PC-3 (cell line): Measurements from ENCODE around the gene CTRB1. TPM values are rescaled to one million over a fixed set of nuclear protein-coding genes. Genes with fewer than 3 reads are reported as not detected.
A peak's percentile ranks its signal among the peaks of the same experiment; 100 is the strongest.
"Not testable (repeated sequence)": the region's sequence is repeated elsewhere in the genome, so short reads cannot be mapped to it uniquely, and the experiment has no call there.

Experiments used
- ATAC-seq: fragments of 200-7000 bp; cut with Tn5 transposase; 2 replicates; pipeline ENCODE4 v1.9.1; 2020; ENCODE audit warnings: mild to moderate bottlenecking, moderate library complexity
- BruUV-seq: library from RNA; stranded (reverse); fragments of 400-500 nt; replicated peaks from 2 replicates; lab custom pipeline; 2021; lab: Mats Ljungman, UMichigan
- CTCF ChIA-PET: fragments of 300-600 bp; sonication (Branson Sonifier 250); formaldehyde crosslinking; loops from one replicate; lab custom pipeline; 2022; ENCODE audit warnings: antibody characterized with exemption; lab: Charles Lee
- POLR2A ChIA-PET: fragments of 300-600 bp; sonication (Branson Sonifier 250); formaldehyde crosslinking; loops from one replicate; lab custom pipeline; 2022; ENCODE audit warnings: antibody characterized with exemption; ENCODE audit not compliant: unreplicated experiment; lab: Charles Lee
- DNase-seq: peaks from one replicate; pipeline ENCODE4 v3.0.0-alpha.2; 2015
- H2AFZ ChIP-seq: fragments of 300-600 bp; sonication (generic); 2 replicates; pipeline ENCODE4 v1.6.0; 2016; ENCODE audit warnings: antibody characterized with exemption, low read length
- H3F3A ChIP-seq: fragments of 300-600 bp; sonication (generic); one replicate; pipeline ENCODE4 v1.6.0; 2017; ENCODE audit warnings: antibody characterized with exemption, low read length, control low read depth, mild to moderate bottlenecking; ENCODE audit not compliant: unreplicated experiment
- H3K27ac ChIP-seq: fragments of 300-600 bp; sonication (generic); 2 replicates; pipeline ENCODE4 v1.5.1; 2016; ENCODE audit warnings: mild to moderate bottlenecking, low read length
- H3K27me3 ChIP-seq: fragments of 300-600 bp; sonication (generic); 2 replicates; pipeline ENCODE4 v1.6.1; 2016; ENCODE audit warnings: low read length, mixed read lengths
- H3K36me3 ChIP-seq: fragments of 300-600 bp; sonication (generic); 2 replicates; pipeline ENCODE4 v1.6.1; 2016; ENCODE audit warnings: low read depth, mixed run types, low read length, mixed read lengths
- H3K4me1 ChIP-seq: fragments of 300-600 bp; sonication (generic); 2 replicates; pipeline ENCODE4 v1.5.1; 2016; ENCODE audit warnings: low read length; ENCODE audit not compliant: insufficient read depth
- H3K4me2 ChIP-seq: fragments of 300-600 bp; sonication (generic); 2 replicates; pipeline ENCODE4 v1.6.0; 2016; ENCODE audit warnings: low read length
- H3K4me3 ChIP-seq: fragments of 300-600 bp; sonication (generic); 2 replicates; pipeline ENCODE4 v1.5.1; 2016; ENCODE audit warnings: mild to moderate bottlenecking, low read length, mixed read lengths
- H3K79me2 ChIP-seq: fragments of 300-600 bp; sonication (generic); 2 replicates; pipeline ENCODE4 v1.6.1; 2017; ENCODE audit warnings: low read length, mixed read lengths
- H3K9ac ChIP-seq: fragments of 300-600 bp; sonication (generic); 2 replicates; pipeline ENCODE4 v1.6.0; 2016; ENCODE audit warnings: mild to moderate bottlenecking, low read length
- H3K9me2 ChIP-seq: fragments of 300-600 bp; sonication (generic); replicated peaks from 2 replicates; pipeline ENCODE4 v1.6.1; 2016; ENCODE audit warnings: mixed run types, low read length, mixed read lengths
- H3K9me3 ChIP-seq: fragments of 300-600 bp; sonication (generic); 2 replicates; pipeline ENCODE4 v1.6.1; 2016; ENCODE audit warnings: low read length, mixed read lengths
- H4K20me1 ChIP-seq: fragments of 300-600 bp; sonication (generic); 2 replicates; pipeline ENCODE4 v1.6.1; 2016; ENCODE audit warnings: low read length, mixed read lengths
- EZH2phosphoT487 ChIP-seq: fragments of 300-600 bp; sonication (generic); IDR thresholded peaks from 2 replicates; pipeline ENCODE4 v1.6.1; 2018; ENCODE audit warnings: mild to moderate bottlenecking, antibody characterized with exemption, low read length, borderline replicate concordance
- intact Hi-C: fragments of 100-400 bp; cut with micrococcal nuclease; formaldehyde crosslinking; loops from 2 replicates; pipeline ENCODE4 v1.9.0; 2023
- total RNA-seq: library from RNA; depleted of rRNA; stranded (reverse); fragments of >200 nt; gene quantifications from 2 replicates; pipeline ENCODE4 v1.2.3, GENCODE V29; 2014

The CTRB1 gene
- total RNA-seq, 1 experiment from 2014 or later, result not detected

DNA sequence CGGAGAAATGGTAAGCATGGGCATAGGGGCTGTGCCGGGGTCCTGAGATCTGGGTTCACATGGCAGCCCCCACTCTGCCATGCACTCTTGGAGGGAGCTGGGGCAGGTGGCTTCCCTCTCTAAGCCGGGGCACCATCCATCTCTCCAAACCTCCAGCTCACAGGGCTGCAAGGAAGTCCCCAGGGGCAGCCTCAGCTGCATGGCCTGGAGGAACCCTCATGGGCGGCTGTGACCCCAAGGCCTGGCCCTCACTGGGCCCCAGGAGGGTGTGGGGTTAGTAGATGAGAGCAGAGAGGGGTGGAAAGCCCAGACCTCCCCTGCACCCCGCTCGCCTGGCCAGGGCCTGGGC is 14.4 kb upstream of the CTRB1 start:
- ChIA-PET CTCF (no interaction called here), POLR2A (no interaction called here)
- H3K4me3 ChIP-seq, result no peak overlapping the region
- H3K27ac ChIP-seq, result no peak overlapping the region
- intact Hi-C loops, result no loop called here
- no peaks in the 10 kb centered on the region for H3K9me3 ChIP-seq
- DNase-seq (no peak), ATAC-seq (0 out of 2 replicates have a peak, but pooled peaks have one; percentile 16)
- H3K36me3 ChIP-seq, result no peaks in the 10 kb centered on the region
- no peaks in the 10 kb centered on the region for H3K79me2 ChIP-seq
- no peaks in the 10 kb centered on the region for H3F3A ChIP-seq
- H3K9me2 ChIP-seq, result no peaks in the 10 kb centered on the region
- no TSS peak for BruUV-seq
- no peak overlapping the region for H2AFZ ChIP-seq
- no peaks in the 10 kb centered on the region for H4K20me1 ChIP-seq
- no peak overlapping the region for H3K4me2 ChIP-seq
- no peaks in the 10 kb centered on the region for H3K27me3 ChIP-seq
- H3K9ac ChIP-seq, result no peak overlapping the region
- no peaks in the 10 kb centered on the region for H3K4me1 ChIP-seq
- TF ChIP-seq EZH2phosphoT487, result no peak

GRCh38 chr16:75204905-75205304 is 13.9 kb upstream of the CTRB1 start:
- not testable (repeated sequence) for DNase-seq, H3K27ac ChIP-seq
- peak; percentile 40 for ATAC-seq

GRCh38 chr16:75205438-75205837 is 13.3 kb upstream of the CTRB1 start:
- H3F3A ChIP-seq, result not testable (repeated sequence)

More at GRCh38 chr16:75204905-75205304, 13.9 kb upstream of the CTRB1 start:
- POLR2A ChIA-PET, H3K79me2 ChIP-seq, CTCF ChIA-PET, intact Hi-C loops, H3K27me3 ChIP-seq, BruUV-seq, H3K9ac ChIP-seq, H4K20me1 ChIP-seq, H2AFZ ChIP-seq, H3K36me3 ChIP-seq, H3K4me2 ChIP-seq, H3K9me2 ChIP-seq, H3K4me3 ChIP-seq, H3K9me3 ChIP-seq, H3F3A ChIP-seq, H3K4me1 ChIP-seq: not testable (repeated sequence)

GRCh38 chr16:75205961-75206748 is 12.6 kb upstream of the CTRB1 start:
- H3K4me3 ChIP-seq, H3K9me3 ChIP-seq, H3K9me2 ChIP-seq, H3K4me1 ChIP-seq, CTCF ChIA-PET, H3F3A ChIP-seq, BruUV-seq, DNase-seq, POLR2A ChIA-PET, ATAC-seq, H2AFZ ChIP-seq, H3K4me2 ChIP-seq, H4K20me1 ChIP-seq, H3K27me3 ChIP-seq, H3K36me3 ChIP-seq, H3K79me2 ChIP-seq, intact Hi-C loops, H3K9ac ChIP-seq, H3K27ac ChIP-seq: not testable (repeated sequence)

More at GRCh38 chr16:75205438-75205837, 13.3 kb upstream of the CTRB1 start:
- DNase-seq, H3K4me1 ChIP-seq, H3K4me2 ChIP-seq, H3K79me2 ChIP-seq, ATAC-seq, H3K4me3 ChIP-seq, H3K9me3 ChIP-seq, H2AFZ ChIP-seq, H3K9me2 ChIP-seq, POLR2A ChIA-PET, H3K27ac ChIP-seq, H4K20me1 ChIP-seq, H3K27me3 ChIP-seq, H3K36me3 ChIP-seq, CTCF ChIA-PET, H3K9ac ChIP-seq, BruUV-seq, intact Hi-C loops: not testable (repeated sequence)
